OCI-LY3 (cell line): ENCODE results near the gene CEP112.

ENCODE experiments used
- EZH2phosphoT487 ChIP-seq: fragments of 200-600 bp; shearing (Covaris generic); IDR thresholded peaks from 2 replicates; pipeline ENCODE4 v1.6.1; 2018; ENCODE audit warnings: antibody characterized with exemption, mixed run types, low read depth
- TF ChIP-seq, protein P1 (sequence below): fragments of 200-600, 300-600 bp; sonication (generic); IDR thresholded peaks from 2 replicates; pipeline ENCODE4 v1.5.1; 2014; ENCODE audit warnings: antibody characterized with exemption, low read length, low read depth

- TF ChIP-seq EZH2phosphoT487: no peak
- TF ChIP-seq, protein P1, sequence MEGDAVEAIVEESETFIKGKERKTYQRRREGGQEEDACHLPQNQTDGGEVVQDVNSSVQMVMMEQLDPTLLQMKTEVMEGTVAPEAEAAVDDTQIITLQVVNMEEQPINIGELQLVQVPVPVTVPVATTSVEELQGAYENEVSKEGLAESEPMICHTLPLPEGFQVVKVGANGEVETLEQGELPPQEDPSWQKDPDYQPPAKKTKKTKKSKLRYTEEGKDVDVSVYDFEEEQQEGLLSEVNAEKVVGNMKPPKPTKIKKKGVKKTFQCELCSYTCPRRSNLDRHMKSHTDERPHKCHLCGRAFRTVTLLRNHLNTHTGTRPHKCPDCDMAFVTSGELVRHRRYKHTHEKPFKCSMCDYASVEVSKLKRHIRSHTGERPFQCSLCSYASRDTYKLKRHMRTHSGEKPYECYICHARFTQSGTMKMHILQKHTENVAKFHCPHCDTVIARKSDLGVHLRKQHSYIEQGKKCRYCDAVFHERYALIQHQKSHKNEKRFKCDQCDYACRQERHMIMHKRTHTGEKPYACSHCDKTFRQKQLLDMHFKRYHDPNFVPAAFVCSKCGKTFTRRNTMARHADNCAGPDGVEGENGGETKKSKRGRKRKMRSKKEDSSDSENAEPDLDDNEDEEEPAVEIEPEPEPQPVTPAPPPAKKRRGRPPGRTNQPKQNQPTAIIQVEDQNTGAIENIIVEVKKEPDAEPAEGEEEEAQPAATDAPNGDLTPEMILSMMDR: no peak
Measured at GRCh38 chr17:65920996-65921395, 270.9 kb downstream of the CEP112 start.
